SK-N-SH (cell line): ENCODE results near the gene SPINT2. TPM values are rescaled to one million over a fixed set of nuclear protein-coding genes. Genes with fewer than 3 reads are reported as not detected.

Source experiments
- CTCF ChIA-PET: fragments of 300-600, 350-600 bp; formaldehyde crosslinking; extraction: SDS; loops from one replicate; lab custom pipeline; 2021; lab: Yijun Ruan, JAX
- POLR2A ChIA-PET: fragments of 350-600 bp; sonication (Branson Sonifier 250); formaldehyde crosslinking; extraction: SDS; loops from one replicate; lab custom pipeline; 2020; ENCODE audit warnings: antibody characterized with exemption, inconsistent platforms; lab: Yijun Ruan, JAX
- DNase-seq: peaks from one replicate; pipeline ENCODE4 v3.0.0; 2012
- H2AFZ ChIP-seq: fragments of 200-600 bp; sonication (generic); 2 replicates; pipeline ENCODE4 v1.8.1; 2016; ENCODE audit warnings: antibody characterized with exemption, mild to moderate bottlenecking, low read depth
- H3F3A ChIP-seq: fragments of 200-600 bp; sonication (generic); replicated peaks from 2 replicates; pipeline ENCODE3; 2016; ENCODE audit warnings: antibody characterized with exemption, mild to moderate bottlenecking; ENCODE audit not compliant: insufficient read depth
- H3K27ac ChIP-seq, 2 experiments: fragments of 200-500 bp in 1 of 2; fragments of 200-600 bp in 1 of 2; sonication (Bioruptor generic) in 1 of 2; sonication (generic), shearing (Covaris generic) in 1 of 2; 2 replicates each; pipeline versions ENCODE4 v1.5.1 to v1.6.1; 2014 to 2016; ENCODE audit warnings: low read depth in 2 of 2, inconsistent platforms in 1 of 2, low read length in 1 of 2, mild to moderate bottlenecking in 1 of 2, mixed read lengths in 1 of 2
- H3K27me3 ChIP-seq: fragments of 200-600 bp; sonication (generic), shearing (Covaris generic); 2 replicates; pipeline ENCODE4 v1.6.1; 2016; ENCODE audit warnings: mixed run types; ENCODE audit not compliant: insufficient read depth
- H3K36me3 ChIP-seq, 2 experiments: fragments of 200-500 bp in 1 of 2; fragments of 200-600 bp in 1 of 2; sonication (Bioruptor generic) in 1 of 2; sonication (generic) in 1 of 2; replicated peaks in 1 of 2; 2 replicates each; pipeline versions ENCODE3 to v1.5.1; 2014 to 2016; ENCODE audit warnings: low read length in 1 of 2, mild to moderate bottlenecking in 1 of 2; ENCODE audit not compliant: insufficient read depth in 2 of 2, control insufficient read depth in 1 of 2
- H3K4me1 ChIP-seq, 2 experiments: fragments of 200-500 bp in 1 of 2; fragments of 200-600 bp in 1 of 2; sonication (Bioruptor generic) in 1 of 2; sonication (generic), shearing (Covaris generic) in 1 of 2; 2 replicates each; pipeline versions ENCODE4 v1.5.1 to v1.6.1; 2014 to 2016; ENCODE audit warnings: low read depth in 1 of 2, low read length in 1 of 2, mixed run types in 1 of 2; ENCODE audit not compliant: insufficient read depth in 2 of 2, control insufficient read depth in 1 of 2
- H3K4me2 ChIP-seq: fragments of 200-600 bp; sonication (generic), shearing (Covaris generic); 2 replicates; pipeline ENCODE4 v1.6.1; 2017; ENCODE audit warnings: mixed run types
- H3K4me3 ChIP-seq, 2 experiments: fragments of 200-500 bp in 1 of 2; fragments of 200-600 bp in 1 of 2; sonication (Bioruptor generic) in 1 of 2; sonication (generic), shearing (Covaris generic) in 1 of 2; 2 replicates each; pipeline versions ENCODE4 v1.5.1 to v1.8.1; 2014 to 2016; ENCODE audit warnings: low read depth in 2 of 2, inconsistent platforms in 1 of 2, low read length in 1 of 2, mild to moderate bottlenecking in 1 of 2, mixed read lengths in 1 of 2, moderate library complexity in 1 of 2
- H3K79me2 ChIP-seq: fragments of 200-600 bp; sonication (generic); 2 replicates; pipeline ENCODE4 v1.8.1; 2017; ENCODE audit warnings: mild to moderate bottlenecking; ENCODE audit not compliant: insufficient read depth
- H3K9ac ChIP-seq: fragments of 200-600 bp; sonication (generic); 2 replicates; pipeline ENCODE4 v1.6.1; 2017; ENCODE audit warnings: mixed run types
- H3K9me2 ChIP-seq: fragments of 200-600 bp; sonication (generic); 2 replicates; pipeline ENCODE4 v1.6.1; 2017; ENCODE audit warnings: mixed run types
- H3K9me3 ChIP-seq: fragments of 200-600 bp; sonication (generic); 2 replicates; pipeline ENCODE4 v1.6.1; 2017; ENCODE audit warnings: mixed run types, mild to moderate bottlenecking, moderate library complexity
- H4K20me1 ChIP-seq: fragments of 200-600 bp; sonication (generic); 2 replicates; pipeline ENCODE4 v1.6.1; 2017; ENCODE audit warnings: mild to moderate bottlenecking, mixed run types; ENCODE audit not compliant: insufficient read depth
- EP300 ChIP-seq, 2 experiments: IDR thresholded peaks; 2 replicates each; pipeline versions ENCODE4 v1.4.0 to v1.6.1; 2012; ENCODE audit warnings: borderline replicate concordance in 1 of 2, low read depth in 1 of 2, low read length in 1 of 2
- EZH2phosphoT487 ChIP-seq: fragments of 200-600 bp; sonication (generic); IDR thresholded peaks from 2 replicates; pipeline ENCODE4 v1.6.1; 2017; ENCODE audit warnings: low read depth, mixed run types, mild to moderate bottlenecking, antibody characterized with exemption, moderate library complexity, borderline replicate concordance
- FOSL2 ChIP-seq: IDR thresholded peaks from 2 replicates; pipeline ENCODE4 v1.4.0; 2012; ENCODE audit warnings: low read depth, mild to moderate bottlenecking, moderate library complexity, borderline replicate concordance
- FOXJ3 ChIP-seq: sonication (generic); formaldehyde crosslinking; IDR thresholded peaks from 2 replicates; pipeline ENCODE4 v1.5.1; 2020; ENCODE audit warnings: mild to moderate bottlenecking, missing genetic modification reagents
- GATA2 ChIP-seq: sonication (generic); formaldehyde crosslinking; IDR thresholded peaks from 2 replicates; pipeline ENCODE4 v1.5.0; 2020; ENCODE audit warnings: mild to moderate bottlenecking, missing genetic modification reagents
- JUND ChIP-seq: IDR thresholded peaks from 2 replicates; pipeline ENCODE4 v1.4.0; 2012
- RAD21 ChIP-seq: IDR thresholded peaks from 2 replicates; pipeline ENCODE4 v1.6.1; 2012; ENCODE audit warnings: mild to moderate bottlenecking, low read length
- SMC3 ChIP-seq: IDR thresholded peaks from 2 replicates; pipeline ENCODE4 v1.6.1; 2012; ENCODE audit warnings: low read depth, low read length, improper control_type of control experiment
- TCF12 ChIP-seq: IDR thresholded peaks from 2 replicates; pipeline ENCODE4 v1.4.0; 2012
- TEAD4 ChIP-seq: IDR thresholded peaks from 2 replicates; pipeline ENCODE4 v1.4.0; 2012; ENCODE audit warnings: mild to moderate bottlenecking, borderline replicate concordance; ENCODE audit not compliant: insufficient read depth
- WGBS: methylation state at CpG from one replicate; pipeline ENCODE4 v1.1.6; 2017; ENCODE audit warnings: low lambda C conversion rate; 5-methylcytosine and 5-hydroxymethylcytosine counted together
- polyA plus RNA-seq, 3 experiments: library from polyadenylated mRNA; depleted of rRNA; stranded (reverse); fragments of >200 nt; gene quantifications; 2 replicates each; pipeline ENCODE4 v1.2.3, GENCODE V29; 2012
- TF ChIP-seq, protein P1 (sequence below): IDR thresholded peaks from 2 replicates; pipeline ENCODE4 v1.6.1; 2012; ENCODE audit warnings: mild to moderate bottlenecking, low read depth, low read length, moderate library complexity
- TF ChIP-seq, protein P2 (sequence below): IDR thresholded peaks from 2 replicates; pipeline ENCODE4 v1.4.0; 2012; ENCODE audit warnings: low read depth, borderline replicate concordance
- TF ChIP-seq, protein P3 (sequence below): IDR thresholded peaks from 2 replicates; pipeline ENCODE4; 2012

Gene SPINT2
- polyA plus RNA-seq, 1 of the 3 experiments (the other 2 are of a cell fraction), result 1.0 TPM

DNA sequence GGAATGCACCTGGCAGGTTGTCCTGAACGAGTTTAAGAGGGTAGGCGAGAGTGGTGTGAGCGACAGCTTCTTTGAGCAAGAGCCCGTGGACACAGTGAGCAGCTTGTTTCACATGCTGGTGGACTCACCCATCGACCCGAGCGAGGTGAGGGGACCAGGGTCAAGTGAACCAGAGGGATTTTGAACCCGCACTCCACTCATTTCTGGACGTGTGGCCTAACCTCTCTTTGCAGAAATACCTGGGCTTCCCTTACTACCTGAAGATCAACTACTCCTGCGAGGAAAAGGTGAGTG is 72.9 kb downstream of the SPINT2 start:
- H3K9me3 ChIP-seq, result no peaks in the 10 kb centered on the region
- H3K4me1 ChIP-seq, result peaks cover 0 to 8% of the 10 kb centered on the region in 2 experiments; a peak in 1 of 4 replicates
- H3K4me3 ChIP-seq, result peak overlapping the region; percentile 68 to 96
- DNase-seq, result peak; percentile 27
- 64% methylated on average over 10 of the region's 10 CpGs for WGBS
- TF ChIP-seq, protein P1, sequence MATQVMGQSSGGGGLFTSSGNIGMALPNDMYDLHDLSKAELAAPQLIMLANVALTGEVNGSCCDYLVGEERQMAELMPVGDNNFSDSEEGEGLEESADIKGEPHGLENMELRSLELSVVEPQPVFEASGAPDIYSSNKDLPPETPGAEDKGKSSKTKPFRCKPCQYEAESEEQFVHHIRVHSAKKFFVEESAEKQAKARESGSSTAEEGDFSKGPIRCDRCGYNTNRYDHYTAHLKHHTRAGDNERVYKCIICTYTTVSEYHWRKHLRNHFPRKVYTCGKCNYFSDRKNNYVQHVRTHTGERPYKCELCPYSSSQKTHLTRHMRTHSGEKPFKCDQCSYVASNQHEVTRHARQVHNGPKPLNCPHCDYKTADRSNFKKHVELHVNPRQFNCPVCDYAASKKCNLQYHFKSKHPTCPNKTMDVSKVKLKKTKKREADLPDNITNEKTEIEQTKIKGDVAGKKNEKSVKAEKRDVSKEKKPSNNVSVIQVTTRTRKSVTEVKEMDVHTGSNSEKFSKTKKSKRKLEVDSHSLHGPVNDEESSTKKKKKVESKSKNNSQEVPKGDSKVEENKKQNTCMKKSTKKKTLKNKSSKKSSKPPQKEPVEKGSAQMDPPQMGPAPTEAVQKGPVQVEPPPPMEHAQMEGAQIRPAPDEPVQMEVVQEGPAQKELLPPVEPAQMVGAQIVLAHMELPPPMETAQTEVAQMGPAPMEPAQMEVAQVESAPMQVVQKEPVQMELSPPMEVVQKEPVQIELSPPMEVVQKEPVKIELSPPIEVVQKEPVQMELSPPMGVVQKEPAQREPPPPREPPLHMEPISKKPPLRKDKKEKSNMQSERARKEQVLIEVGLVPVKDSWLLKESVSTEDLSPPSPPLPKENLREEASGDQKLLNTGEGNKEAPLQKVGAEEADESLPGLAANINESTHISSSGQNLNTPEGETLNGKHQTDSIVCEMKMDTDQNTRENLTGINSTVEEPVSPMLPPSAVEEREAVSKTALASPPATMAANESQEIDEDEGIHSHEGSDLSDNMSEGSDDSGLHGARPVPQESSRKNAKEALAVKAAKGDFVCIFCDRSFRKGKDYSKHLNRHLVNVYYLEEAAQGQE, result no peak
- TF ChIP-seq FOSL2 (no peak), RAD21 (no peak), GATA2 (no peak), TEAD4 (no peak), EP300 (IDR thresholded peaks at IDR 0.05; ENCODE audit: borderline replicate concordance in 1 of 2, low read depth in 1 of 2, low read length in 1 of 2) (no peak), FOXJ3 (no peak), TCF12 (no peak), EZH2phosphoT487 (no peak), JUND (no peak), SMC3 (no peak)
- TF ChIP-seq, protein P2, sequence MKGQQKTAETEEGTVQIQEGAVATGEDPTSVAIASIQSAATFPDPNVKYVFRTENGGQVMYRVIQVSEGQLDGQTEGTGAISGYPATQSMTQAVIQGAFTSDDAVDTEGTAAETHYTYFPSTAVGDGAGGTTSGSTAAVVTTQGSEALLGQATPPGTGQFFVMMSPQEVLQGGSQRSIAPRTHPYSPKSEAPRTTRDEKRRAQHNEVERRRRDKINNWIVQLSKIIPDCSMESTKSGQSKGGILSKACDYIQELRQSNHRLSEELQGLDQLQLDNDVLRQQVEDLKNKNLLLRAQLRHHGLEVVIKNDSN, result no peak
- TF ChIP-seq, protein P3, sequence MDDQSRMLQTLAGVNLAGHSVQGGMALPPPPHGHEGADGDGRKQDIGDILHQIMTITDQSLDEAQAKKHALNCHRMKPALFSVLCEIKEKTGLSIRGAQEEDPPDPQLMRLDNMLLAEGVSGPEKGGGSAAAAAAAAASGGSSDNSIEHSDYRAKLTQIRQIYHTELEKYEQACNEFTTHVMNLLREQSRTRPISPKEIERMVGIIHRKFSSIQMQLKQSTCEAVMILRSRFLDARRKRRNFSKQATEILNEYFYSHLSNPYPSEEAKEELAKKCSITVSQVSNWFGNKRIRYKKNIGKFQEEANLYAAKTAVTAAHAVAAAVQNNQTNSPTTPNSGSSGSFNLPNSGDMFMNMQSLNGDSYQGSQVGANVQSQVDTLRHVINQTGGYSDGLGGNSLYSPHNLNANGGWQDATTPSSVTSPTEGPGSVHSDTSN, result no peak
- TF ChIP-seq, all 33 proteins: peak for 0
- Histone ChIP-seq H2AFZ (0 out of 2 replicates have a peak overlapping the region, but pooled peaks have one; percentile 59), H3K36me3 (no peaks in the 10 kb centered on the region), H3K9ac (no peak overlapping the region), H3K79me2 (no peaks in the 10 kb centered on the region), H3K27me3 (no peaks in the 10 kb centered on the region), H3K9me2 (no peaks in the 10 kb centered on the region), H3K27ac (no peak overlapping the region; a peak in 1 of 4 replicates), H3K4me2 (peak overlapping the region; percentile 88), H3F3A (peaks cover 2% of the 10 kb centered on the region), H4K20me1 (no peaks in the 10 kb centered on the region)
- CTCF ChIA-PET, result interaction anchor here (0.9 to 1.0 kb wide), 2 partner anchors 37 to 66 kb away, joined by 3 read pairs; partner anchors contain the start of genes FAM98C and PSMD8
- POLR2A ChIA-PET, result interaction anchor here (0.8 to 2.1 kb wide), 2 partner anchors 10 to 37 kb away, joined by 3 to 10 read pairs; partner anchors contain the start of gene PSMD8
